Measurements from ENCODE around the gene SOX15.
"Not testable (repeated sequence)": the region's sequence is repeated elsewhere in the genome, so short reads cannot be mapped to it uniquely, and the experiment has no call there.

SOX15 gene

DNA sequence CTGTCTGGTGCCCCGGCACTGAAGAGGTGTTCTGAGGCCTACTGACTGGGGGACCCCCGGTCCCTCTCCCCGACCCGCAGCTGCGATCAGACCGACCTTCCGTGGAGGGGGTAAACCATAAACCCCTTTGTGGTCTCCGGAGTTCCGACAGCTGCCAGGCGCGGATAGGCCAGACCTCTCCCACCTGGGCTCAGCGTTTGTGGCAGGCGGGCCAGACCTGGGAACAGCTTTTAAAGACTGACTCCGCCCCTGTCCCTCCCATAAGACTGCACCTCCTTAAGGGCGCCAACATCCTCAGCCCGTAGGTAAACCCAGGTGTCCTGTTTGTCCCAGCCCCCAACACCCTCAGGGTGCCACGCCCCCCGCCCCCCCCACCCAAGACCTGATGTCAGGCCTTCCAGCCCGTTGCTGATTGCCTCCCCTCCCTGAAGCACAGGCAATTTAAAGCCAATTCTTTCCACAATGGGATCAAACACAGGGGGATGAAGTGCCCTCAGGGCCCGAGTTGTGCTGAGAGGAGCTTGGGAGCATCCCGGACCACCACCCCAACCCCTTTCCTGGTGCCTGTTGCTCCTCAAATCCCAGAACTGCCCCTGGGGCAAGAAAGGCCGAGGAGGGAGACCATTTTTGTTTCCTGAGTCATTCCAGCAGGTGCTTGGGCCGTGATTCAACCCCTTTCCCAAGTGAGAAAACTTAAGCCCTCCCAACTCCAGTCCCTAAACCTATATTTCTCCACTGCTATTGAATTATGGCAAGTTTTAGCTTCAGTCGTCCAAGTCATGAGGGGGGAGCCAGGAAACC, at the start of gene SOX15:
Gene SOX15, minus strand, starts transcription at position 204 of the 801 bp plus-strand sequence. CDS start 418 bp downstream, outside the sequence.
- DNase-seq: no peak

- no peak for DNase-seq
Observed at GRCh38 chr17:7636163-7636562, 46.3 kb upstream of the SOX15 start.

DNA sequence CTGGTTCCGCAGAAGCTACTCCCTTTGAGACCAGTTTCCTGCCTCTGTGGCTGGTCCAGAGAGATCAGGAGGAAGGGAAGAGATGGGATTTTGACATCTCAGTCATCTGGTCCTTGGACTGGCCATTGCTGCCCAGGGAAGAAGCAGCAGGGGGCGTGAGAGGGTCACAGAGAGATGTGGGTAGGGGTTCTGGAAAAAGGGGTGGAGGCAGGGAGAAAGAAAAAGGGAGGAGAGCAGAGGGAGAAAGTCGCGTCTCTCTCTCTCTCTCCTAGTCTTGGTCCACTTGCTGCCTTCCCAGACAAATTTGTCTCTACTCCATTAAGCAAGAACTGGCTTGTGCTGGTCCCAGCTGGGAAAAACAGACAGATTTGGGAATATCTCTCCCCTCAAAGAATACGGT, 44.5 kb upstream of the SOX15 start:
- no peak for DNase-seq

DNA sequence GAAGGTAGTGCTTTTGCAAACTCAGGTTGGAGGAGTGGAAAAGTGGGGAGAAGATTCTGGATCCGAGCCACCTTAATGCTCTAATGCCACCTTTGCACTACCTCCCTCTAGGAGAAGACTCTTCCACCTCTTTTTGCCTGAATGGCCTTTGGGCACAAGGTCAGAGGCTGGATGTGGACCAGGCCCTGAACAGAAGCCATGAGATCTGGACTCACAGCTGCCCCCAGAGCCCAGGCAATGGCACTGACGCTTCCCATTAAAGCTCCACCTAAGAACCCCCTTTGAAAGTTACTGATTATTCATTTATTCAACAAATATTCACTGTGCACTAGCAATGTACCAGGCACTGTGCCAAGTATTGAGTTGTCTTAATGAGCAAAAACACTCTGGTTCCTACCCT, 43.2 kb upstream of the SOX15 start:
- DNase-seq: no peak

DNA sequence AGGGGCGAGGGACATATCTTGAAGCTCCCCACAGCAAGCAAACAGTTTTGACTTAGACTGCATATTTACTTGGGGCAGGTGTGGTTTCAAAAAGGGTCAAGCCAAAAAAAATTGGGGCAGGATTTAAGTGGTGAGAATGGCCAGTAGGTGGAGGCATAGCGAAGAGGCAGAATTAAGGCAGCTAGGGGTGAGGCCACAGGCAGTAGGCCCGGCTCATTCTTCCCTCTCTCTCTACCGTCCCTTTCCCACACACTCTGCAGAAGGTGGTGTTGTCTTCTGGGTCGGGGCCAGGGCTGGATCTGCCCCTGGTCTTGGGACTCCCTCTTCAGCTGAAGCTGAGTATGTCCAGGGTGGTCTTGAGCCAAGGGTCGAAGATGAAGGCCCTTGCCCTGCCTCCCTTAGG, 42.6 kb upstream of the SOX15 start:
- DNase-seq: no peak

DNA sequence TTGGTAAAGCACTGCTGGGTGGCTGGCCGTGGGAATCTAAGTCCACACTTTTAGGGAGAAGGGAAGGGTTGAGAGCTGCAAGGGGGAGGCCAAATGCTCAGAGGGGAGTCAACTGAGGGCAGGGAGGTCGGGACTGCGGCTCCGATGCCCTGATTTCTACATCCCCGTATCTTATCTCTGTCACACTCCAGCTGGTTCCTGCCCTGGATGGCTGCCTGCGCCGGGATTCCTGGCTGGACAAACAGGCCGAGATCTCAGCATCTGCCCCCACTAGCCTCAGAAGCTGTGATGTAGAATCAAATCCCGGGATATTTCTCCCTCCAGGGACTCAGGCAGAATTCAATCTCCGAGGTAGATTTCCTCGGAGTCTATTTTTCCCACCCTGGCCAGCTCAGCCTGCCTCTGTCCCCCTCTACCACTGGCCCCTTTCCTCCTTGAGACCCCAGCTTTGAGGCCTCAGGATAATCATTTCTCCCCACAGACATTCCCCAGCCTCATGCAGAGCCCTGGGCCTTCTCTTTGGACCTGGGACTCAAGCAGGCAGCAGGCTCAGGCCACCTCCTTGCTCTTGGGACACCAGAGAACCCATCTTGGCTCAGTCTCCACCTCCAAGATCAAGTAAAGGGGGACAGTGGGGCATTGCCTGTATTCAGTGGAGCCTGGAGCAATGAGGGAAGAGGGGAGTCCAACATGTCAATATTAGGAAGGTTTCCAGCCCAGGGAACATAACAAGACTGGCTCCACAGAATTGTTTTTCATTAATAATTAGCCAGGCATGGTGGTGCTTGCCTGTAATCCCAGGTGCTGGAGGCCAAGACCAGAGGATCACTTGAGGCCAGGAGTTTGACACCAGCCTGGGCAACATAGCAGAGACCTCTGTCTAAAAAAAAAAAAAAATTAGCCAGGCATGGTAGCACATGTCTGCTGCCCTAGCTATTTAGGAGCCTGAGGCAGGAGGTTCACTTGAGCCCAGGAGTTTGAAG, 41.8 kb upstream of the SOX15 start:
- no peak for DNase-seq

- no peak for DNase-seq
Observed at GRCh38 chr17:7629939-7630571, 40.2 kb upstream of the SOX15 start, which contains the start of gene SHBG. Gene SHBG, plus strand, starts transcription at chr17:7630135. Its CDS starts 38 bp downstream, at chr17:7630173.

DNA sequence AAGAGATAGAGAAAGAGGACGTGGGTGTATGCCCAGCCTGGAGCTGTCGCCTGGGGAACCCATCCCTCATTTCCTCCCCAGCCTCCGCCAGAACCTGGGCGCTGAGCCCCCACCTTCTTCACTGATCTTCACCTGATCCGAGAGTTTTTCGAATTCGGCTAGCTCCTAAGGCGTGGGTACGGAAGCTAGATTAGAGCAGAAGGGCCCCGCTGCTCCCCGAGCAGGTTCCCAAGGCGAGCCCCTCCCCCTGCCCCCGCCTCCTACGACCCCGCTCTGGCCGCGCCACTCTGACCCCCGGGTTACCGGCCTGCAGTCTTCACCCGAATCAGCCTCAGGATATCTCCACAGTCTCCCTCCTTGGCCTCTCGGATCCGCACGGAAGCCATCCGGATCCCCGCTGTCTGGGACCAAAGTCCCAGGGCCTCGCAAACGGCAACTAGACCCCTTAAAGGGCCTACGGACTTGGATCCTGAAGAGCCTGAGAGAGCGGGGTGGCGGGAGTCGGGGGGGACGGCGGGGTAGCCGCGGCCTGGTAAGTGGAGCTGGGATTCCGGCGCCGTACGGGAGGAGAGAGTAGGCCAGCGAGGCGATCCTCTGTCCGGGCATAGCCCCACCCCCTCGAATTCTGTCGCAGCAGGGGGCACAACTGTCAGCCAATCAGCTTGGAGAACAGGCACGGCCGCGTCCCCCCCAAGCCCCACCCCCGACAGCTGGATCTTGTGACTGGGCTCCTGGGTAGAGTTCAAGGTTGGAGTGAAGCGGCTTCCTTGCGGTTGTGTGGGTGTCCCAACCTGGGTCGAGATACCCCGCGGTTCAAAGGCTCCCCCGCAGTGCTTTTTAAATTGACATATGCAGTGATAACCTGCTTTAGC, 37.6 kb upstream of the SOX15 start, which contains the start of gene SAT2:
Gene SAT2, minus strand, starts transcription at position 572 of the 872 bp plus-strand sequence. Its CDS starts 186 bp downstream, at position 386.
- DNase-seq: peak; percentile 2

GRCh38 chr17:7626956-7627249, 37.0 kb upstream of the SOX15 start:
- DNase-seq: no peak

DNA sequence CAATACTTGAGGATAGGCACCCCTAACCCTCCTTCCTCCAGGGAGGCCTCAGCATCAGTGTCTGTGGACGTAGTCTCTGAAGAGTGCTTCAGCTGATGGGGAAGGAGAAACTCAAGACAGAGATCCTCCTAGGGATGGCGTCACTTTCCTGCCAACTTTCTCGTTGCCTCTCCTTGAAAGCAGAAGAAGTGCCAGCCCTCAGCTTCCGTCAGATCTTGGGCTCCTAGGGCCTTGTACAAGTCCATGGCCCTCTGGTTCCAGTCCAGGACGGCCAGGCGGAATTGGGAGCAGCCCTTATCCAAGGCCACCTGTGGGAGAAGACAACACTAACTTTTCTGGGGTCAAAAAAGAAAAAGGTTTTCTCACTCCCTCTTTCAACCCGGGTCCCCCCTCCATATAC, 36.4 kb upstream of the SOX15 start:
- no peak for DNase-seq

DNA sequence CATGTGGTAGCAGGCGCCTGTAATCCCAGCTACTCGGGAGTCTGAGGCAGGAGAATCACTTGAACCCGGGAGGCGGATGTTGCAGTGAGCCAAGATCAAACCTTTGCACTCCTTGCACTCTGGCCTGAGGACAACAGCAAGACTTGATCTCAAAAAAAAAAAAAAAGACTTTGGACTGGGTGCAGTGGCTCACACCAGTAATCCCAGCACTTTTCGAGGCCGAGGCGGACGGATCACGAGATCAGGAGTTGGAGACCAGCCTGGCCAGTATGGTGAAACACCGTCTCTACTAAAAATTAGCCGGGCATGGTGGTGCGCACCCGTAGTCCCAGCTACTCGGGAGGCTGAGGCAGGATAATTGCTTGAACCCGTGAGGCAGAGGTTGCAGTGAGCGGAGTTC, 35.9 kb upstream of the SOX15 start:
- DNase-seq: not testable (repeated sequence)

DNA sequence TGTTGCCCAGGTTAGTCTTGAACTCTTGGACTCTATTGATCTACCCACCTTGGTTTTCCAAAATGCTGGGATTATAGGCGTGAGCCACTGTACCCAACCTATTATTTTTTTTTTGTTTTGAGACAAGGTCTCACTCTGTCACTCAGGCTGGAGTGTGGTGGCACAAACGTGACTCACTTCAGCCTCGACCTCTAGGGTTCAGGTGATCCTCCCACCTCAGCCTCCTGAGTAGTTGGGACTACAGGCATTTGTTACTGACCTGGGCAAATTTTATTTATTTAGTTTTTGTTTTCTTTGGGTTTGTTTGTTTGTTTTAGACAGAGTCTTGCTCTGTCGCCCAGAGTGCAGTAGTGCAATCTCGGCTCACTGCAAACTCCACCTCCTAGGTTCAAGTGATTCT, 33.8 kb upstream of the SOX15 start:
- no peak for DNase-seq

DNA sequence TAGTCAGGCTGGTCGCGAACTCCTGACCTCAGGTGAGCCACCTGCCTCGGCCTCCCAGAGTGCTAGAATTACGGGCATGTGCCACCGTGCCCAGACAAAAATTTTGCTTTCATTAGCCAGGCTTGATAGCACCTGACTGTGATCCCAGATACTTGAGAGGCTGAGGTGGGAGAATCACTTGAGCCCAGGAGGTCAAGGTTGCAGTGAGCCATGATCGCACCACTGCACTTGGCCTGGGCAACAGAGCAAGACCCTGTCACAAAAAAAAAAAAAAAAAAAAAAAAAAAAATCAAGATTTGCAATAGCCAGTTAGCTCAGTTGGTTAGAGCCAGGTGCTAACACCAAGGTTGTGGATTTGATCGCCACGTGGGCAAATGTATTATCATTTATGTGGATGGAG, 30.9 kb upstream of the SOX15 start:
- no peak for DNase-seq

GRCh38 chr17:7618608-7619007, 28.7 kb upstream of the SOX15 start:
- no peak for DNase-seq

DNA sequence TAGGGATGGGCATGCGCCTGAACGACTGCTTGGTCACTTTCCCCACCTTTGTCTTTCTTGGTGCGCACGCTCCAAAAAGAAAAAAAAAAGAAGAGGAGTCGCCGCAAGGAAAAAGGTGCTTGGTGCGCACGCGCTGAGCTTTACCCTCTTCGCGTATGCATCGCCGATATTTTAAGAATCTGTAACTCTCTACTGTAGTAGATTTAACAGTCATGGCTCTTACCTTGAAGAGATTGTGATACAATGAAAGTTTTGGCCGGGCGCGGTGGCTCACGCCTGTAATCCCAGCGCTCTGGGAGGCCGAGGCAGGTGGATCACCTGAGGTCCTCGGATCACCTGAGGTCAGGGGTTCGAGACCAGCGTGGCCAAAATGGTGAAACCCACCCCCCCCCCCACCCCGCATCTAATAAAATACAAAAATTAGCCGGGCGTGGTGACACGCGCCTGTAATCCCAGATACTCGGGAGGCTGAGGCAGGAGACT, 25.4 kb upstream of the SOX15 start:
- DNase-seq: no peak

- peak; percentile 99 for DNase-seq
Observed at GRCh38 chr17:7614425-7615264, 24.8 kb upstream of the SOX15 start, which contains the start of gene FXR2. Gene FXR2, minus strand, starts transcription at chr17:7614897. Its CDS starts 365 bp downstream, at chr17:7614532.

DNA sequence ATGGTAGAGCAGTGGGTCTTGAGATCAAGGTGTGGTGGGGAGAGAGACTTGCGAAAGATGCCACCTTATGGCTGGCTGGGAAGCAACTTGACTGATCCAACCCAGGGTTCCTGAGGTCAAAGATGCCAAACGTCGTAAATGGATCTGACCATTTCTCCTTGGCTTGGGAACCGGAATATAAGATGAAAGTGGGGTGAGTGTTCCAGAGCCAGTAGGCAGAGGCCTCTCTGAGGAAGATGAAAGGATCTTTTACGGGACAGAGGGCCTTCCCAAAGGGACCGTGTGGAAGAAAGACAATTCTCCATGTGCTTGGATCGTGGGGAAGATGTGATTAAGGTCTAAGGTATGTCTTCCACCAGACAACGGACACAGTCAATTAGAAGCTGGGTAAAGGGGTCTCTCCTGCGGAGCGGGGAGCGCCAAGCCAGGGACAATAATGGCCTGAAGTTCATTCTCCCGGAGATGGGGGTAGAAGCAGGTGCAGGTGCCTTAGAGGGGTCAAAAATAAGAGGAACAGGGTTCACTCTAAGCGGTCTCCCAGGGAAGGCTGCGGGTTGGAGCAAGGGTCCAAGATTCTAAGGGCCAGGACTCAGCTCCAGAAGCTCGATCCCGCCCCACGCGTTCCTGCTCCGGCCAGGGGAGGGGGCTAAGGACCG, 24.0 kb upstream of the SOX15 start:
- DNase-seq: no peak

- no peak for DNase-seq
Observed at GRCh38 chr17:7612294-7612640, 22.4 kb upstream of the SOX15 start.

- no peak for DNase-seq
Observed at GRCh38 chr17:7611635-7612293, 21.9 kb upstream of the SOX15 start.

DNA sequence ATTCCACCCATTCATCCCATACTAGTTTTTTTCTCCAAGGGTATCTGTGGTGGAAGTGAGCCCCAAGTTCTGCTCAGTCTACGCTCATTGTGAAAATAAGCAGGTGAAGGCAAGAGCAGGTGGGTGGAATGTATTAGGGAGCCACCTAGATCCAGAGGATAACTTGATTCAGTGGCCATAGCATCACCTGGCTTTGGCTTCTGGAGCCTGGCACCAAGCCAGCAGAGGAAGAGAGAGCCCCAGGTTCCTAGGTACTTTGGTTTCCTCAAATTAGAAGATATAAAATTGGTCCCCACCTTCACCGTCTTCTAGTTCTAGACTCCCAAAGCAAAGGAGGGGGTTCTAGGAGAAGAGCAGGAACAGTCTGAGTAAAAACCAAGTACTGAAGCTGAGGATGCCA, 20.7 kb upstream of the SOX15 start:
- DNase-seq: no peak

Data from NCI-H1417 treated with DMSO at 0.1 percent for 48 hours (cell line).